ENCODE data around the gene CDC123.
"Not testable (repeated sequence)": the region's sequence is repeated elsewhere in the genome, so short reads cannot be mapped to it uniquely, and the experiment has no call there.

DNA sequence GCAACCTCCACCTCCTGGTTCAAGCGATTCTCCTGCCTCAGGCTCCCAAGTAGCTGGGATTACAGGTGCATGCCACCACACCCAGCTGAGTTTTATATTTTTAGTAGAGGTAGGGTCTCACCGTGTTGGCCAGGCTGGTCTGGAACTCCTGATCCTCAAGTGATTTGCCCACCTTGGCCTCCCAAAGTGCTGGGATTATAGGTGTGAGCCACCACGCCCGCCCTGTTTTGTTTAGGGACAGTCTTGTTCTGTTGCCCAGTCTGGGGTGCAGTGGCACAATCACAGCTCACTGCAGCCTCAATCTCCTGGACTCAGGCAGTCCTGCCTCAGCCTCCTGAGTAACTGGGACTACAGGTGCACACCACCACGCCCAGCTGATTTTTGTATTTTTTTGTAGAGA, 54.7 kb downstream of the CDC123 start:
- TF ChIP-seq, protein P1, sequence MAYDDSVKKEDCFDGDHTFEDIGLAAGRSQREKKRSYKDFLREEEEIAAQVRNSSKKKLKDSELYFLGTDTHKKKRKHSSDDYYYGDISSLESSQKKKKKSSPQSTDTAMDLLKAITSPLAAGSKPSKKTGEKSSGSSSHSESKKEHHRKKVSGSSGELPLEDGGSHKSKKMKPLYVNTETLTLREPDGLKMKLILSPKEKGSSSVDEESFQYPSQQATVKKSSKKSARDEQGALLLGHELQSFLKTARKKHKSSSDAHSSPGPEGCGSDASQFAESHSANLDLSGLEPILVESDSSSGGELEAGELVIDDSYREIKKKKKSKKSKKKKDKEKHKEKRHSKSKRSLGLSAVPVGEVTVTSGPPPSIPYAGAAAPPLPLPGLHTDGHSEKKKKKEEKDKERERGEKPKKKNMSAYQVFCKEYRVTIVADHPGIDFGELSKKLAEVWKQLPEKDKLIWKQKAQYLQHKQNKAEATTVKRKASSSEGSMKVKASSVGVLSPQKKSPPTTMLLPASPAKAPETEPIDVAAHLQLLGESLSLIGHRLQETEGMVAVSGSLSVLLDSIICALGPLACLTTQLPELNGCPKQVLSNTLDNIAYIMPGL (CRISPR knock-in tag; IDR thresholded peaks at IDR 0.05; ENCODE audit: borderline replicate concordance), result not testable (repeated sequence)
- not testable (repeated sequence) for TF ChIP-seq RARB (CRISPR knock-in tag; IDR thresholded peaks at IDR 0.05); RAD21 (conservative IDR thresholded peaks at IDR 0.05 in 1 of 2, IDR thresholded peaks at IDR 0.05 in 1 of 2); FOSL2 (IDR thresholded peaks at IDR 0.05); FOSL2 (CRISPR knock-in tag; IDR thresholded peaks at IDR 0.05); ESRRA (IDR thresholded peaks at IDR 0.05; ENCODE audit: borderline replicate concordance, low read length); MYC (IDR thresholded peaks at IDR 0.05; ENCODE audit: borderline replicate concordance, low read length); HDAC2 (IDR thresholded peaks at IDR 0.05); POLR2A (IDR thresholded peaks at IDR 0.05; ENCODE audit: low read length); RNF2 (IDR thresholded peaks at IDR 0.05; ENCODE audit: borderline replicate concordance, low read depth); CHD4 (IDR thresholded peaks at IDR 0.05; ENCODE audit: borderline replicate concordance); HOXB13 (CRISPR knock-in tag; IDR thresholded peaks at IDR 0.05; ENCODE audit: low read depth); JUN (IDR thresholded peaks at IDR 0.05)
- TF ChIP-seq, protein P2, sequence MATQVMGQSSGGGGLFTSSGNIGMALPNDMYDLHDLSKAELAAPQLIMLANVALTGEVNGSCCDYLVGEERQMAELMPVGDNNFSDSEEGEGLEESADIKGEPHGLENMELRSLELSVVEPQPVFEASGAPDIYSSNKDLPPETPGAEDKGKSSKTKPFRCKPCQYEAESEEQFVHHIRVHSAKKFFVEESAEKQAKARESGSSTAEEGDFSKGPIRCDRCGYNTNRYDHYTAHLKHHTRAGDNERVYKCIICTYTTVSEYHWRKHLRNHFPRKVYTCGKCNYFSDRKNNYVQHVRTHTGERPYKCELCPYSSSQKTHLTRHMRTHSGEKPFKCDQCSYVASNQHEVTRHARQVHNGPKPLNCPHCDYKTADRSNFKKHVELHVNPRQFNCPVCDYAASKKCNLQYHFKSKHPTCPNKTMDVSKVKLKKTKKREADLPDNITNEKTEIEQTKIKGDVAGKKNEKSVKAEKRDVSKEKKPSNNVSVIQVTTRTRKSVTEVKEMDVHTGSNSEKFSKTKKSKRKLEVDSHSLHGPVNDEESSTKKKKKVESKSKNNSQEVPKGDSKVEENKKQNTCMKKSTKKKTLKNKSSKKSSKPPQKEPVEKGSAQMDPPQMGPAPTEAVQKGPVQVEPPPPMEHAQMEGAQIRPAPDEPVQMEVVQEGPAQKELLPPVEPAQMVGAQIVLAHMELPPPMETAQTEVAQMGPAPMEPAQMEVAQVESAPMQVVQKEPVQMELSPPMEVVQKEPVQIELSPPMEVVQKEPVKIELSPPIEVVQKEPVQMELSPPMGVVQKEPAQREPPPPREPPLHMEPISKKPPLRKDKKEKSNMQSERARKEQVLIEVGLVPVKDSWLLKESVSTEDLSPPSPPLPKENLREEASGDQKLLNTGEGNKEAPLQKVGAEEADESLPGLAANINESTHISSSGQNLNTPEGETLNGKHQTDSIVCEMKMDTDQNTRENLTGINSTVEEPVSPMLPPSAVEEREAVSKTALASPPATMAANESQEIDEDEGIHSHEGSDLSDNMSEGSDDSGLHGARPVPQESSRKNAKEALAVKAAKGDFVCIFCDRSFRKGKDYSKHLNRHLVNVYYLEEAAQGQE (IDR thresholded peaks at IDR 0.05), result not testable (repeated sequence)
- TF ChIP-seq, protein P3, sequence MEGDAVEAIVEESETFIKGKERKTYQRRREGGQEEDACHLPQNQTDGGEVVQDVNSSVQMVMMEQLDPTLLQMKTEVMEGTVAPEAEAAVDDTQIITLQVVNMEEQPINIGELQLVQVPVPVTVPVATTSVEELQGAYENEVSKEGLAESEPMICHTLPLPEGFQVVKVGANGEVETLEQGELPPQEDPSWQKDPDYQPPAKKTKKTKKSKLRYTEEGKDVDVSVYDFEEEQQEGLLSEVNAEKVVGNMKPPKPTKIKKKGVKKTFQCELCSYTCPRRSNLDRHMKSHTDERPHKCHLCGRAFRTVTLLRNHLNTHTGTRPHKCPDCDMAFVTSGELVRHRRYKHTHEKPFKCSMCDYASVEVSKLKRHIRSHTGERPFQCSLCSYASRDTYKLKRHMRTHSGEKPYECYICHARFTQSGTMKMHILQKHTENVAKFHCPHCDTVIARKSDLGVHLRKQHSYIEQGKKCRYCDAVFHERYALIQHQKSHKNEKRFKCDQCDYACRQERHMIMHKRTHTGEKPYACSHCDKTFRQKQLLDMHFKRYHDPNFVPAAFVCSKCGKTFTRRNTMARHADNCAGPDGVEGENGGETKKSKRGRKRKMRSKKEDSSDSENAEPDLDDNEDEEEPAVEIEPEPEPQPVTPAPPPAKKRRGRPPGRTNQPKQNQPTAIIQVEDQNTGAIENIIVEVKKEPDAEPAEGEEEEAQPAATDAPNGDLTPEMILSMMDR (IDR thresholded peaks at IDR 0.05), result not testable (repeated sequence)
